Heart left ventricle (tissue), 16 donors: ENCODE measurements around the gene OPCML. TPM values are rescaled to one million over a fixed set of nuclear protein-coding genes. Genes with fewer than 3 reads are reported as not detected.

ENCODE experiments used
- ATAC-seq, 4 donors: fragments of 200-7000 bp; cut with Tn5 transposase; one replicate each; pipeline ENCODE4 v1.9.1; 2020 to 2022; ENCODE audit warnings: moderate library complexity in 4 of 4, mild to moderate bottlenecking in 3 of 4, moderate number of reproducible peaks in 1 of 4
- DNase-seq, 5 donors: peaks; one replicate each; pipeline ENCODE4 v3.0.0-alpha.2; 2020
- H3K27ac ChIP-seq, 12 donors: fragments of 200-600 bp; sonication (generic) in 4 of 12; one replicate each; pipeline versions ENCODE4 v1.5.0 to v1.8.0; 2016 to 2022; ENCODE audit warnings: mild to moderate bottlenecking in 2 of 12
- H3K27me3 ChIP-seq, 9 donors: fragments of 200-600 bp; sonication (generic) in 2 of 9; one replicate each; pipeline versions ENCODE4 v1.5.1 to v1.8.0; 2016 to 2022; ENCODE audit warnings: mild to moderate bottlenecking in 3 of 9
- H3K36me3 ChIP-seq, 9 donors: fragments of 200-600 bp; sonication (generic) in 2 of 9; one replicate each; pipeline versions ENCODE4 v1.5.0 to v1.8.0; 2018 to 2022; ENCODE audit warnings: mild to moderate bottlenecking in 2 of 9
- H3K4me1 ChIP-seq, 12 donors: fragments of 200-600 bp; sonication (generic) in 4 of 12; one replicate each; pipeline versions ENCODE4 v1.5.0 to v1.8.0; 2016 to 2022; ENCODE audit warnings: mild to moderate bottlenecking in 3 of 12
- H3K4me3 ChIP-seq, 12 donors: fragments of 200-600 bp; sonication (generic) in 4 of 12; one replicate each; pipeline versions ENCODE4 v1.5.0 to v1.8.0; 2017 to 2022; ENCODE audit warnings: mild to moderate bottlenecking in 9 of 12, moderate library complexity in 4 of 12
- H3K9me3 ChIP-seq, 12 donors: fragments of 200-600 bp; sonication (generic) in 4 of 12; one replicate each; pipeline versions ENCODE4 v1.5.0 to v1.8.0; 2016 to 2022; ENCODE audit warnings: mild to moderate bottlenecking in 1 of 12
- CTCF ChIP-seq, 12 donors: fragments of 200-600 bp; sonication (generic) in 4 of 12; IDR thresholded peaks; one replicate each; pipeline versions ENCODE4 v1.5.0 to v1.8.0; 2018 to 2022; ENCODE audit warnings: antibody characterized with exemption in 12 of 12, mild to moderate bottlenecking in 5 of 12
- POLR2A ChIP-seq, 2 donors: fragments of 450-650 bp; IDR thresholded peaks; one replicate each; pipeline ENCODE4 v1.6.1; 2017; ENCODE audit warnings: antibody characterized with exemption in 2 of 2, mild to moderate bottlenecking in 2 of 2, moderate library complexity in 2 of 2
- WGBS, 4 donors: extraction: QIAGEN DNeasy Blood & Tissue Kit in 2 of 4; methylation state at CpG; one replicate each; pipeline versions ENCODE4 v1.1.5 to v1.1.7; 2013 to 2018; 5-methylcytosine and 5-hydroxymethylcytosine counted together
- intact Hi-C, 10 donors: fragments of 100-400 bp; cut with DNase I; formaldehyde crosslinking; loops; one replicate each; pipeline versions ENCODE4 v1.11.1 to v1.14.2; 2022
- polyA plus RNA-seq, 2 donors: library from polyadenylated mRNA; stranded (reverse); fragments of 200-250 nt; gene quantifications; one replicate each; pipeline ENCODE4 v1.2.3, GENCODE V29; 2013
- total RNA-seq, 9 donors: library from RNA; depleted of rRNA in 2 of 9; stranded (reverse); fragments of >200 nt in 2 of 9; fragmentation: NEBNext Ultra II Directional in 3 of 9; extraction: Animal tissue kit (Norgen Biotek cat#: 25700) in 3 of 9; gene quantifications; one replicate each; pipeline versions ENCODE4 v1.1.0 to v1.2.4, GENCODE V29; 2016 to 2023
- donor health status: ischemic (EF 13 %, LVEDD 7.1; RV severe dilation, severe dysfunction).
- donor health status: healthy with polysubstance abuse.
- donor health status: DM: no; HTN: yes; CAD: no.
- donor health status: DM: no; HTN: no; CAD: no.
- donor health status: ischemic (EF 25% LVEDD 6.9; RV normal size, moderate dysfunction).
- donor health status: ischemic (EF 25% LVEDD 5.7; RV mildly dilated, moderate dysfunction).
- donor health status: healthy.
- donor health status: DM: yes; HTN: yes; CAD: no.
- donor health status: ischemic (EF 35%, LVEDD 5.7; RV mildly dilated, moderate dysfunction).
- donor health status: nonischemic (EF 11% LVEDD 7.7; RV severe dilation, severe dysfunction).
- donor health status: DM: yes; HTN: yes; CAD: no.
- donor health status: PGD.
- donor health status: ischemic (EF 29% LVEDD 5.4; RV normal size, mild dysfunction).
- donor health status: nonischemic (EF 23%, LVEDD 6.1; RV moderate dilation, normal function).

Gene OPCML
- total and polyA plus RNA-seq, 11 donors = 0.04 to 1.3 (median 0.23) TPM; not detected in 3

DNA sequence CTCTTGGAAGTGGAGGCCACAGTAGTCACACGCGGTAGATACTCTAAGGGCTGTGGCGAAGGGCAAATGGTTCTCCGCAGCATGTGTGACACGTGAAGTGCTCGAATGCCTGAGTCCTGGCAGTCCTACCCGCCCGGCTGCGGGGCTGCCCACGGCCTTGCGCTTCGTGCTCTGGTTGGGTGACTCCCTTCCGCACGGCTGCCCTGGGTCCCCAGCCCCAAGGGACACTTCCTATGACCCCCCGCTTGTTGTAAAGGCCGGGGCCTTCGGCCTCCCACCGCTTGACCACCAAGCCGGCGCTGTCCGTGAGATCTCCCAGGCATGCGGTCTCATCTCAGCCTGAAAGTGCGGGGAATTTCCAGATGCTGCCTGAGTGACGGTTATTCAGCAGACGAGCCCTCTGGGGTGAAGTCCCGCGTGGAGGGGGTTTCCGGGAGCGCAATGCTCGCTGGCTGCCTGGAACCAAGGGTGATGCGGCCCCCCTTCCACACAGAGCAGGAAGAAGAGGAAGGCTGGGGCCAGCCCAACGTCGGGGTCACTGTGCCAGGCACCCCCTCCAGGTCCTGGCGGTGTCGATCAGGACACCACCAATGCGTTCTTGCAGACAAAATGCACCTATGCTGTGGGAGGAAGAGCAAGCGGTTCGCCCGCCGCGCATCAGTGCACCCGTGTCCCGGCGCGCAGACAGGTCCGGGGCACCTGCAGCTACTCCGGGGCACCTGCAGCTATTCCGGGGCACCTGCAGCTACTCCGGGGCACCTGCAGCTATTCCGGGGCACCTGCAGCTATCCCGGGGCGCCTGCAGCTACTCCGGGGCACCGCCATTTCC lies 171.2 kb downstream of the OPCML start:
- DNase-seq (no peak), ATAC-seq (no peak)
- Histone ChIP-seq H3K9me3 (no peaks in the 10 kb centered on the region), H3K4me1 (no peaks in the 10 kb centered on the region), H3K27ac (no peak overlapping the region), H3K27me3 (no peaks in the 10 kb centered on the region), H3K4me3 (no peak overlapping the region), H3K36me3 (no peaks in the 10 kb centered on the region)
- intact Hi-C loops = no loop called here
- no peak for TF ChIP-seq CTCF (IDR thresholded peaks at IDR 0.05)
- WGBS, 4 donors = 93 to 95% (median 94%) methylated on average over 40 to 54 of the region's 54 CpGs

GRCh38 chr11:133355095-133355494 lies 177.2 kb downstream of the OPCML start:
- ATAC-seq = no peak
- no peaks in the 10 kb centered on the region for H3K27me3 ChIP-seq
- H3K36me3 ChIP-seq = no peaks in the 10 kb centered on the region
- no peak for DNase-seq
- H3K4me3 ChIP-seq = no peak overlapping the region
- H3K9me3 ChIP-seq = no peaks in the 10 kb centered on the region
- 48 to 58% (median 54%) methylated on average over 2 of the region's 2 CpGs for WGBS, 4 donors
- no peaks in the 10 kb centered on the region for H3K4me1 ChIP-seq
- H3K27ac ChIP-seq = no peak overlapping the region
- TF ChIP-seq CTCF (IDR thresholded peaks at IDR 0.05) (no peak), POLR2A (IDR thresholded peaks at IDR 0.05) (no peak)
- intact Hi-C loops = no loop called here

- ATAC-seq = no peak
- no peaks in the 10 kb centered on the region for H3K9me3 ChIP-seq
- TF ChIP-seq CTCF (IDR thresholded peaks at IDR 0.05) = no peak
- no peak for TF ChIP-seq POLR2A (IDR thresholded peaks at IDR 0.05)
- DNase-seq = no peak
- H3K4me3 ChIP-seq = no peak overlapping the region
- WGBS, 4 donors = 84 to 88% (median 85%) methylated on average over 4 of the region's 4 CpGs
- H3K4me1 ChIP-seq = no peaks in the 10 kb centered on the region
- H3K27me3 ChIP-seq = no peaks in the 10 kb centered on the region
- H3K36me3 ChIP-seq = no peaks in the 10 kb centered on the region
- intact Hi-C loops = no loop called here
- no peak overlapping the region for H3K27ac ChIP-seq
Observed at GRCh38 chr11:133354069-133354468, 178.2 kb downstream of the OPCML start.

DNA sequence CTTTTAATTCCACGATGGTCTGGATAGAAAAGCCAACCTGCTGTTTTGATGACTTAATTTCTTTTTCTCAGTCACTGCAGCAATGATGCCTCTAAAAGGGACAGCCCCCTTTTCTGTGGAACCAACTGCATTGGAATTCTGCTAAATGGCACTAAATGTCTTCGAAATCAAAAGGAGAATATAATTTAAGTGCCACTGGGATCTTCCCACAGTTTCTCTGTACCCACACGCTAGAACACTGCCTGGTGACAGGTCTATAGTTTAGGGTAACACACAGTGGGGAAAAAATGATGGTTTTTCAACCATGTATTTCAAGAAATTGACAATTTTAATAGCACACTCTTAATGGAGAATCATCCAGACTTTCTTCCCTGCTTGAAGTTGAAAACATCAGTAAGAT lies 182.3 kb downstream of the OPCML start:
- Histone ChIP-seq H3K27me3 (peaks cover 0 to 6% (median 0%) of the 10 kb centered on the region in 9 donors), H3K4me3 (no peak overlapping the region), H3K36me3 (no peaks in the 10 kb centered on the region), H3K4me1 (no peaks in the 10 kb centered on the region), H3K9me3 (no peaks in the 10 kb centered on the region), H3K27ac (no peak overlapping the region)
- intact Hi-C loops = no loop called here
- DNase-seq = no peak
- 70 to 84% (median 80%) methylated on average over 3 of the region's 3 CpGs for WGBS, 4 donors
- TF ChIP-seq POLR2A (IDR thresholded peaks at IDR 0.05) (no peak), CTCF (IDR thresholded peaks at IDR 0.05) (no peak)
- no peak for ATAC-seq
